Neural progenitor cell (in vitro differentiated cells): ENCODE data around the gene PHB1. TPM values are rescaled to one million over a fixed set of nuclear protein-coding genes. Genes with fewer than 3 reads are reported as not detected.

ENCODE experiments used
- DNase-seq: peaks from one replicate; pipeline ENCODE4 v3.0.0-alpha.2; 2016; ENCODE audit warnings: low spot score
- H2AFZ ChIP-seq: fragments of 200-600 bp; sonication (generic); replicated peaks from 2 replicates; pipeline ENCODE4 v1.6.1; 2016; ENCODE audit warnings: antibody characterized with exemption
- H3F3A ChIP-seq: fragments of 200-600 bp; sonication (generic); 2 replicates; pipeline ENCODE4 v1.6.1; 2016; ENCODE audit warnings: antibody characterized with exemption, low read depth
- H3K27ac ChIP-seq: fragments of 200-600 bp; sonication (generic); 2 replicates; pipeline ENCODE4 v1.5.1; 2016; ENCODE audit warnings: mild to moderate bottlenecking
- H3K27me3 ChIP-seq: fragments of 200-600 bp; sonication (generic); 2 replicates; pipeline ENCODE4 v1.6.1; 2016; ENCODE audit warnings: mild to moderate bottlenecking, moderate library complexity
- H3K36me3 ChIP-seq: fragments of 200-600 bp; sonication (generic); 2 replicates; pipeline ENCODE4 v1.5.1; 2016
- H3K4me1 ChIP-seq: fragments of 200-600 bp; sonication (generic); 2 replicates; pipeline ENCODE4 v1.6.1; 2016; ENCODE audit warnings: mixed run types
- H3K4me2 ChIP-seq: fragments of 200-600 bp; sonication (generic); 2 replicates; pipeline ENCODE4 v1.6.1; 2016
- H3K4me3 ChIP-seq: fragments of 200-600 bp; sonication (generic); 2 replicates; pipeline ENCODE4 v1.5.1; 2016
- H3K79me2 ChIP-seq: fragments of 200-600 bp; sonication (generic); 2 replicates; pipeline ENCODE4 v1.6.1; 2016; ENCODE audit warnings: low read depth
- H3K9ac ChIP-seq: fragments of 200-600 bp; sonication (generic); 2 replicates; pipeline ENCODE4 v1.6.1; 2016
- H3K9me3 ChIP-seq: fragments of 200-600 bp; sonication (generic); 2 replicates; pipeline ENCODE4 v1.5.1; 2016; ENCODE audit warnings: low read depth
- H4K20me1 ChIP-seq: fragments of 200-600 bp; sonication (generic); 2 replicates; pipeline ENCODE4 v1.6.1; 2016; ENCODE audit warnings: low read depth
- H3K27ac Mint-ChIP-seq: 3 replicates; pipeline ENCODE4 v1.8.0; 2021; ENCODE audit warnings: mixed read lengths
- H3K27me3 Mint-ChIP-seq: 2 replicates; pipeline ENCODE4 v1.8.0; 2022; ENCODE audit warnings: low read depth, mild to moderate bottlenecking, inconsistent platforms, moderate library complexity, mixed read lengths; ENCODE audit not compliant: insufficient read depth
- H3K36me3 Mint-ChIP-seq: 3 replicates; pipeline ENCODE4 v1.8.0; 2021; ENCODE audit warnings: mixed read lengths
- H3K4me1 Mint-ChIP-seq: 3 replicates; pipeline ENCODE4 v1.8.0; 2021; ENCODE audit warnings: mixed read lengths
- H3K4me3 Mint-ChIP-seq: 3 replicates; pipeline ENCODE4 v1.8.0; 2021; ENCODE audit warnings: mild to moderate bottlenecking, moderate library complexity, mixed read lengths
- H3K9me3 Mint-ChIP-seq: 3 replicates; pipeline ENCODE4 v1.8.0; 2020; ENCODE audit warnings: mixed read lengths
- EZH2 ChIP-seq: fragments of 200-600 bp; sonication (generic); IDR thresholded peaks from 2 replicates; pipeline ENCODE4 v1.6.1; 2017; ENCODE audit warnings: antibody characterized with exemption, mild to moderate bottlenecking, moderate library complexity
- EZH2phosphoT487 ChIP-seq: fragments of 200-600 bp; sonication (generic); IDR thresholded peaks from 2 replicates; pipeline ENCODE4 v1.6.1; 2017; ENCODE audit warnings: antibody characterized with exemption
- total RNA-seq: library from RNA; depleted of rRNA; stranded (reverse); fragments of >200 nt; gene quantifications from 2 replicates; pipeline ENCODE4 v1.2.3, GENCODE V29; 2015; ENCODE audit warnings: low replicate concordance
- TF ChIP-seq, protein P1 (sequence below): fragments of 200-600 bp; sonication (generic); IDR thresholded peaks from 2 replicates; pipeline ENCODE4 v1.5.1; 2017; ENCODE audit warnings: antibody characterized with exemption, mild to moderate bottlenecking

The PHB1 gene
- total RNA-seq, 1 donor from 2014 or later: 126 TPM

DNA sequence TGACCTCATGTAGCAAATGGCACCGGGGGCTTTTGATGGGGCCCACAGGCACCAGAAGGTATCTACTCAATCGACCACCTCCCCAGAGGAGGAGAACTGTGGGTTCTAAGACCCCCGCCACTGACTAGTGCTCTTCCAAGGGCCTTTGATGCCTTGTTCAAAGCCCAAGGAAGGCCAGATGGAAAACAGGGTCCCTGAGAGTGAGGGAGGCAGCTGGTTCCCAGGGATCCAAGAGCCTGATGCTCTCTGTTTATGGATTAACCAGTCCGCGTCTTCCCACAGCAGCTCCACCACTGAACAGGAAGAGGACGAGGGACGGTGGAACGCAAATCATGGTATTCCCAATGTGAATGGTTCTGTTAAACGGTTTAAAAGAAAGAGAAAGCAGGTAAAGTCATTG is 7.6 kb downstream of the PHB1 start:
- Histone ChIP-seq H4K20me1 (peaks cover 8% of the 10 kb centered on the region), H3K27me3 (no peaks in the 10 kb centered on the region), H3K79me2 (no peaks in the 10 kb centered on the region), H2AFZ (no peak overlapping the region), H3K4me2 (no peak overlapping the region), H3K4me3 (no peak overlapping the region), H3K4me1 (peaks cover 12% of the 10 kb centered on the region), H3K36me3 (peaks cover 12% of the 10 kb centered on the region), H3K27ac (no peak overlapping the region), H3K9me3 (no peaks in the 10 kb centered on the region), H3K9ac (no peak overlapping the region), H3F3A (peaks cover 17% of the 10 kb centered on the region)
- Mint-ChIP-seq H3K27ac (no peak overlapping the region), H3K36me3 (peaks cover 31% of the 10 kb centered on the region), H3K4me3 (no peak overlapping the region), H3K9me3 (no peaks in the 10 kb centered on the region), H3K4me1 (peaks cover 12% of the 10 kb centered on the region), H3K27me3 (peaks cover 2% of the 10 kb centered on the region)
- DNase-seq: no peak
- TF ChIP-seq, protein P1, sequence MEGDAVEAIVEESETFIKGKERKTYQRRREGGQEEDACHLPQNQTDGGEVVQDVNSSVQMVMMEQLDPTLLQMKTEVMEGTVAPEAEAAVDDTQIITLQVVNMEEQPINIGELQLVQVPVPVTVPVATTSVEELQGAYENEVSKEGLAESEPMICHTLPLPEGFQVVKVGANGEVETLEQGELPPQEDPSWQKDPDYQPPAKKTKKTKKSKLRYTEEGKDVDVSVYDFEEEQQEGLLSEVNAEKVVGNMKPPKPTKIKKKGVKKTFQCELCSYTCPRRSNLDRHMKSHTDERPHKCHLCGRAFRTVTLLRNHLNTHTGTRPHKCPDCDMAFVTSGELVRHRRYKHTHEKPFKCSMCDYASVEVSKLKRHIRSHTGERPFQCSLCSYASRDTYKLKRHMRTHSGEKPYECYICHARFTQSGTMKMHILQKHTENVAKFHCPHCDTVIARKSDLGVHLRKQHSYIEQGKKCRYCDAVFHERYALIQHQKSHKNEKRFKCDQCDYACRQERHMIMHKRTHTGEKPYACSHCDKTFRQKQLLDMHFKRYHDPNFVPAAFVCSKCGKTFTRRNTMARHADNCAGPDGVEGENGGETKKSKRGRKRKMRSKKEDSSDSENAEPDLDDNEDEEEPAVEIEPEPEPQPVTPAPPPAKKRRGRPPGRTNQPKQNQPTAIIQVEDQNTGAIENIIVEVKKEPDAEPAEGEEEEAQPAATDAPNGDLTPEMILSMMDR: no peak
- no peak for TF ChIP-seq EZH2
- no peak for TF ChIP-seq EZH2phosphoT487

DNA sequence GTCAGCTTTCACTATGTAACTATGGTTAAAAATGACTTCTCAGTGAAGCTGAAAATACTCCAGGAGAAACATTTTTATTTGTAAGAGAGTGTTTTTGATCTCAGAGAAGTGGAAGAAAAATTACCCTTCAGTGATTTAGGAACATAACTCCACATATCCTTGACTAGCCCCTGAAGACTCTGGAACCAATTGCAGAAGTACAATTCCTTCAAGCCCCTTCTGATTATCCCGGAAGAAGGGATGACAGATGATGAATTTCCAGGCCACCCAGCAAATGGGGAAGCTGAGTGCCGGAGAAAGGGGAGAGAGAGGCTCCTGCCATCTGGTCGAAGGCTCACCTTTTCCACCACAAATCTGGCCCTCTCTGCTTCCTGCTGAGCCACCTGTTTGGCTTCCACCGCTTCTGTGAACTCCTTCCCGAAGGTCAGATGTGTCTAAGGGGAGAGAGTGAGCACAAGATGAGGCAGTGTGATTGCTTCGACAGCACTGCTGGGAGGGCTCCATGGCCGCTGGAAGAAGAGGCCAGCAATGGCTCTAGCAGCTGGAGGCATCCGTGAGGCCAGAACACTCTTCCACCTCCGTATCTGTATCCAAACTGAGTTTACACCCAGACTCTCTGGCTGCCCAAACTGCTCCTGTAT is 8.1 kb downstream of the PHB1 start:
- Mint-ChIP-seq H3K4me3 (no peak overlapping the region), H3K27ac (no peak overlapping the region), H3K9me3 (no peaks in the 10 kb centered on the region), H3K36me3 (peaks cover 26% of the 10 kb centered on the region), H3K27me3 (peaks cover 2% of the 10 kb centered on the region), H3K4me1 (peaks cover 17% of the 10 kb centered on the region)
- Histone ChIP-seq H3K27ac (no peak overlapping the region), H3K4me3 (no peak overlapping the region), H3K79me2 (no peaks in the 10 kb centered on the region), H3K9ac (no peak overlapping the region), H3K27me3 (no peaks in the 10 kb centered on the region), H3K36me3 (peaks cover 12% of the 10 kb centered on the region), H3K4me1 (peaks cover 15% of the 10 kb centered on the region), H3K9me3 (no peaks in the 10 kb centered on the region), H3K4me2 (no peak overlapping the region), H3F3A (peaks cover 23% of the 10 kb centered on the region), H2AFZ (no peak overlapping the region), H4K20me1 (peaks cover 11% of the 10 kb centered on the region)
- TF ChIP-seq, protein P1: no peak
- no peak for TF ChIP-seq EZH2
- no peak for DNase-seq

DNA sequence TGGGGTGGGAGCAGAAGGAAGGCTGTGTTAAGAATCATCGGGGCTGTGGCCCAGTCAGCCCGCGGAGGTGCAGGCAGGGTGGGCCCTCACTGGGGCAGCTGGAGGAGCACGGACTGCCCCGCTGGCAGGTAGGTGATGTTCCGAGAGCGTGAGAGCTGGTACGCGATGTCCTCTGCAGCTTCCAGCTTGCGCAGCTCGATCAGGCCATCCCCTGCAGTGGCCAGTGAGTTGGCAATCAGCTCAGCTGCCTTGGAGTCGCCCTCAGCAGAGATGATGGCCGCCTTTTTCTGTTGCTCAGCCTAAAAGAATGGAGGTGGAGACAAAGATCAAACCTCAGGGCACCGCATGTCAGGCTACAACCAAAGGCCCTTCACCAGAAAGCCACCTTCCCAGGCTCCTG is 9.8 kb downstream of the PHB1 start:
- Histone ChIP-seq H2AFZ (no peak overlapping the region), H3K27me3 (no peaks in the 10 kb centered on the region), H3K36me3 (peaks cover 12% of the 10 kb centered on the region), H3K4me2 (no peak overlapping the region), H3K27ac (no peak overlapping the region), H4K20me1 (peaks cover 11% of the 10 kb centered on the region), H3F3A (peaks cover 23% of the 10 kb centered on the region), H3K4me3 (no peak overlapping the region), H3K9ac (no peak overlapping the region), H3K79me2 (no peaks in the 10 kb centered on the region), H3K9me3 (no peaks in the 10 kb centered on the region), H3K4me1 (peaks cover 15% of the 10 kb centered on the region)
- DNase-seq: no peak
- H3K27me3 Mint-ChIP-seq: peaks cover 2% of the 10 kb centered on the region
- peaks cover 22% of the 10 kb centered on the region for H3K36me3 Mint-ChIP-seq
- H3K4me1 Mint-ChIP-seq: peaks cover 17% of the 10 kb centered on the region
- TF ChIP-seq, protein P1: no peak
- no peak for TF ChIP-seq EZH2phosphoT487
- no peak for TF ChIP-seq EZH2
- H3K9me3 Mint-ChIP-seq: no peaks in the 10 kb centered on the region
- H3K4me3 Mint-ChIP-seq: no peak overlapping the region
- no peak overlapping the region for H3K27ac Mint-ChIP-seq
